GM18505 (cell line): Measurements from ENCODE around the gene NADK2.

ENCODE experiments used
- ATAC-seq: cut with Tn5 transposase; IDR thresholded peaks from one replicate; pipeline ENCODE4 v1.9.1; 2021; ENCODE audit not compliant: unreplicated experiment
- POLR2A ChIP-seq: IDR thresholded peaks from 4 replicates; pipeline ENCODE4 v1.6.1; 2011; ENCODE audit warnings: borderline replicate concordance; ENCODE audit not compliant: insufficient read depth, insufficient read length; ENCODE audit errors: extremely low read depth

The NADK2 gene

DNA sequence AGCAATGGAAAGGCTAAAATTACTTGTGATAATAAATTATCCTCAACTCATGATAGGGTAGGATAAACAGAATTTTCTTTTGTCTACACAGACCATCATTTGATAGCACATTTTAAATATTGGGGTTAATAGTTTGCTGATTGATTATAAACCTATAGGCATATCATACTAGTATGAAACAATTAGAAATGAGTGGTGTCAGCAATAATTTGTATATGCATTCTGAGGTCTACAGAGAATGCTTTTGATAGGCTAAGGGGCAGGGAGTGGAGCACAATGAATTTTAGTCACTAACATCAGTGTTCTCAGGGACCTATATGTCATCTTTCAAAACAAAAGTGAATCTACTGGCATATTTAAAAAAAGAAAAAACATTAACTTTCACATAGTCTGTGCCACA is 27.8 kb upstream of the NADK2 start:
- no peak for TF ChIP-seq POLR2A

DNA sequence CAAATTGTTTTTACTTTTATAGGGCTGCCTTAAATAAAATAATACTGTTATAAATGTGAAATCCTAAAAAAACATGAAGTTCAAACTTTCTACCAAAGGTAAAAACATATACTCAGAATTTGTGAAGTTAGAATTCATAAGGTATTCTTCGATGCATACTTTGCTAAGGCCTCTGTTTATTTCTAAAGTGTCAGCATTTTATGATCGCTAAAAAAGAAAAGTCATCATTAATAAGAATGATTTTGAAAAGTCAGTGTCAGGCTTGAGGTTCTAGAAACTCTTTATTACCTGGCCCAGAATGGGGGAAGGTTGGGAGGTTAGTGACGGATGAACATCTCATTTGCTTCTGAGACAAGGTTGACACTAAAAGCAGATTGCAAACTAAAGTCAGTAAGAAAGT is 26.2 kb upstream of the NADK2 start:
- ATAC-seq, result no peak
- no peak for TF ChIP-seq POLR2A

More for the DNA sequence above, 27.8 kb upstream of the NADK2 start:
- ATAC-seq, result no peak

DNA sequence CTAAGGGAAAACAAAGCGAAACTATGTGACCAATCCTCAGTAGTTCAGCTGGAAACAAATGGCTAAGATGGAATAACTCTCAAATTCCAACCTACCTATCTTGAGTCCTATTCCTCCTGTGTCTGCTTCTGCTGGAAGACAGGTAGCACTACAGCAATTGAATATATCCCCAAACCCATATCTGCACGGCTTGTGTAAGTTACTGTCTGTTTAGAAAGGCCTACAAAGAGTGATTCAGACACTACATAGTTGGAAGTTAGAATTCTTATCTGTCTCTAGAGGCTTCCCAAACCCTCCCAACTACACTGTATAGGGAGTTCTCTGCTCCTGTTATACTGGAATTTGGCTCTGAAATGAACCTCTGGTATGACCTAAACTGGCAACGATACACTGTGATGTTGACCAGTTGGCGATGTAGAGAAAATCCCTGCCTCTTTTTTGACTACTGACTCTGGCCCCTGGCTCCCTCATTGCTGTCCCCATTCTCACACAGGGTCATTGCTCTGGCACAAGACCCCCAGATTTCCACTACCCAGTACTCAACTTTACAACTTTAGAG is 22.6 kb upstream of the NADK2 start:
- TF ChIP-seq POLR2A, result no peak
- no peak for ATAC-seq

DNA sequence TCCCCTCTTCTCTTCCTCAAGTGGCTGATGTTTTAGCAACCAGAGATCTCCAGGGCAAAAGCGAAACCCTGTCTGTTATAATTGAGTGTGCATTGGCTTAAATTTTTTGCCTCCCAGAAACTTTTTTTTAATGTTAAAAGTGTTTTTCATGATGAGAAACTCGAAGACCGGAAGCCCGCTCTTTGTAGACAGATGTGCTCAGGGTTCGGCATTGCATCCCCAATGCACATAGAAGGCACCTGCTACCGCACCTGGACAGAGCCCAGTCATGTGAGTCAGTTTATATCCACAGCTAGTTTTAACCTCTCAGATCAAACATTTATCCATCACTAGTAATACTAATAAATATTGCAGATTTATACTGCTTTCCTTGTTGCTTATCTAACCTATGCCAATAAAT is 19.5 kb upstream of the NADK2 start:
- ATAC-seq, result no peak

DNA sequence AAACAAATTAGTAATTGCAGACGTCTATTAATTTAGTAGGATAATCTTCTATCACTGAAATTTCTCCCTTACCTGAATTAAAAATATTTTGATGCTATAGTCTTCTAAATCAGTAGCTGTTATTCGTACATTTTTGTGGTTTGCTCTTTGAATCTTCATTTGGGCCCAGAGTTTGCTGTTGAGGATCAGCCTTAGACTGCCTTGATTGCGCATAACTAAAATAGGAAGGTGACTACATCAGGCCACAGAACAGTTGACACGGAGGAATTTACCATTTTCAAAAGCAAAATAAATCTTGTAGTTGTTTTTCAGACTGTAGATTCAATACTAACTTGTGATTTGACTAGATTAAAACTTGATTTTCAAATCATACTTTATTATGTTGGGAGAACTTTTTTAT is 11.8 kb upstream of the NADK2 start:
- no peak for TF ChIP-seq POLR2A
- no peak for ATAC-seq

More for the DNA sequence above, 19.5 kb upstream of the NADK2 start:
- TF ChIP-seq POLR2A, result no peak

DNA sequence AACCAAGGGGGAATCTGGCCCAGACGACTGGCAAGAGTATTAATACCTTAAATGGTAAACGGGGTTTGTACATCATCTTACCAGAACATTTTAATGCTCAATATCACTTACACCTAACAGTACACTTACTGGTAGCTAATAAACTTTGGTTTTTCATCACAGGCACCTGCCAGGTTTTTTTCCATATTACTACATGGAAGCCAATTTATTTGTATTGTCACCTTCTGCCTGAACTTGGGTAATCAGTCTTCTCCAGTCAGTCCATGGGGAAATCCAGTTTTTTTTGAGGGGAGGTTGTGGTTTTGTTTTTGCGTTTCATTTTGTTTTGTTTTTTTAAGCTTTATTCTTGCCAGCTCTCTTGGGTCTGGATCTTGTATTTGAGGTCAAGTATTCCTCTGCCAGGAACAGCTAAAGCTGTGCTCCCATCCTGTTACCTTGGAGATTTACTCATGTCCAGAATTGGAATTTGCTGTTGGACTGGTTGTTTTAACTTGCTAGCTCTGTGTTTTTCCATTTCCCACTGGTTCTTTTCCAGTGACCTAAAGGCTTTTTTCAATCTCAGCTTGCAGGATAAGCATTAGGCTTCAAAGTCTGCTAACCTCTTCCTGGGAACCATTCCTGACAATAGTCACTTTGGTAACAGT is 11.1 kb upstream of the NADK2 start:
- TF ChIP-seq POLR2A, result no peak
- ATAC-seq, result no peak

DNA sequence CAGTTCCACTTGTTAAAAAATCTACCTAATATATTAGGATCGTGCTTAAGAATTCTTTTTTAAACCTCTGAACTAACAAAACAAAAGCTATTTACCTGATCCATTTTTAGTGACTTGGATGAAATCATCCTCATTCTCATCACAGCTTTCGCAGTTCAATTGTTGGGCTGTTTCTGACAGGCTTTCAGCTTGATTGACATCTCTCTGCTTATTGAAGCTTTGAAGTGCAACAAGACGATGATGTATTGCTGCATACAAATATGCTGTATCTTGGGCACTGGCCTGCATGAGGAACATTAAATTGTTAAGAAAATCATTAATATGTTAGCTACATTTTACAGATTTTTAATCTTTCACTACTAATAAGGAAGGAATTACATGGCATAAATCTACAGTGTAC is 9.5 kb upstream of the NADK2 start:
- ATAC-seq, result no peak

DNA sequence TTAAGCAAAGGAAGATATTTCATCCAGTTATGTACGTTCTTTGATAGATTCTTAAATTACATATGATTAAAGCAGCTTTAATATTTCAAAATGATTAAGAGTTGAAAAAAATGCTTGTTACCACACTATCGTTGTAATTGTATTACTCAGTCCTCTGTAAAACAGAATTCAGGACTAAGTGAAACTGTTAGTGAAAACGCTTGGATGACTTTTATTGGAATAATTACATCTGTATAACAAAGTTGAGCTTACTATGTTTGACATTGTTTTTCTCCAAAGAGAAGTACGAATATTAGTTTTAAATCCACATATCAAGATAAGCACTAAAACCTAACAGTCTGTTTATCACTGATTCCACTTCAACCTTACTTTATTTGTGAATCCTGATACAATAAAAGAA is 8.7 kb upstream of the NADK2 start:
- no peak for TF ChIP-seq POLR2A
- ATAC-seq, result no peak

More for the DNA sequence above, 9.5 kb upstream of the NADK2 start:
- TF ChIP-seq POLR2A, result no peak

DNA sequence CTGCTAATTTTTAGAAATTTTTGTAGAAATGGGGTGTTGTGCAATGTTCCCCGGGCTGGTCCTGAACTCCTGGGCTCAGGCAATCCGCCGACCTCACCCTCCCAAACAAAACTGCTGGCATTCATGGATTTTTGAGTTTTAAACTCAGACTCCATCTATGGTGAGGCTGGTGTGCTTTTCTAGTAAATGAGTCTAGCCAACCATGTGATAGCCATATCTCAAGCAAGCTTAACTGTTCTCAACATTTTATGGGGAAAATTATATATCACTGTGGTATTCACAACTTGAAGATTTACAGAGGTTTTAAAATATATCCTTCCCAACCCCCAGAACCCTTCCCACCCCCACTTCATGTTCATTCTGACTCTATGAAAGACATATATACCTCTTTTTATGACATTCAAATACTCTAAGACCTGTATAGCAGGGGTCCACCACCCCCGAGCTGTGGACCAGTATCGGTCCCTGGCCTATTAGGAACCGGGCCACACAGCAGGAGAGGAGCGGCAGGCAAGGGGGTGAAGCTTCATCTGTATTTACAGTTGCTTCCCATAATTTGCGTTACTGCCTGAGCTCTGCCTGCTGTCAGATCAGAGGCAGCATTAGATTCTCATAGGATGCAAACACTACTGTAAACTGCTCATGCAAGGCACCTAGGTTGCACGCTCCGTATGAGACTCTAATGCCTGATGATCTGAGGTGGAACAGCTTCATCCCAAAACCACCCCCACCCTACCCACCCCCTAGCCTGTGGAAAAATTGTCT is 4.5 kb upstream of the NADK2 start:
- no peak for TF ChIP-seq POLR2A
- no peak for ATAC-seq

DNA sequence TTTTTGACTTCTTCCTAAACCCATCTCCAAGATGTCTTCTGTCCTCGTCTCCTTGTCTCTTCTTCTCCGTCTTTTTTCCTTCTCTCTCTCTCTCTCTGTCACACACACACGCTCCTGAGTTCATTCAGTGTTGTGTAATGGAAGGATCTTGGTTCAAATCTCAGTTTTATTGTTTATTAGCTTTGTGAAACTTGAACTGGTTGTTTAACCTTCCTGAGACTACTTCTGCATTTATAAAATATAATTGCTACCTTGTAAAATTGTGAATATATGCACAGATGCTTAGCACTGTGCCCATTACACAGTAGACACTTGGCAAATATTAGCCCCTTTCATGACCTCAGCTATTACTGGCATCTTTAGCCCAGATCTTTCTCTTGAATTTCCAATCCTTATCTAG is 2.4 kb upstream of the NADK2 start:
- no peak for TF ChIP-seq POLR2A
- no peak for ATAC-seq

DNA sequence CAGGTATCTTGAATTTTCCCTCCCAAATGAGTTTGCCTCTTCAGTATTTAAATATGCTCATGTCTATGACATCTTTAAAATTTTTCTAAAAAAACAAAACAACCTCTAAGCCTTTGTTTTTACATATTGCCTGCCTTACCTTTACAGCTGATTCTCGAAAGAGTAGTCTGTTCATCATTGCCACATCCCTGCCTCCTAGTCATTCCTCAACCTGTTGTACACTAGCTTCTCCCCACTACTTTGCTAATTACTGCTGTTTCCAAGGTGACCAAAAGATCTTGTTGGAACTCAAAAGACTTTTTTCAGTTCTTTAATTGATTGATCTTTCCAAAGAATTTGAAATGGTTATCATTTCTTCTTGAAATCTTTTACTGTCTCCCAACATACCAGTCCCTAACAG is 1.9 kb upstream of the NADK2 start:
- TF ChIP-seq POLR2A, result no peak
- no peak for ATAC-seq

DNA sequence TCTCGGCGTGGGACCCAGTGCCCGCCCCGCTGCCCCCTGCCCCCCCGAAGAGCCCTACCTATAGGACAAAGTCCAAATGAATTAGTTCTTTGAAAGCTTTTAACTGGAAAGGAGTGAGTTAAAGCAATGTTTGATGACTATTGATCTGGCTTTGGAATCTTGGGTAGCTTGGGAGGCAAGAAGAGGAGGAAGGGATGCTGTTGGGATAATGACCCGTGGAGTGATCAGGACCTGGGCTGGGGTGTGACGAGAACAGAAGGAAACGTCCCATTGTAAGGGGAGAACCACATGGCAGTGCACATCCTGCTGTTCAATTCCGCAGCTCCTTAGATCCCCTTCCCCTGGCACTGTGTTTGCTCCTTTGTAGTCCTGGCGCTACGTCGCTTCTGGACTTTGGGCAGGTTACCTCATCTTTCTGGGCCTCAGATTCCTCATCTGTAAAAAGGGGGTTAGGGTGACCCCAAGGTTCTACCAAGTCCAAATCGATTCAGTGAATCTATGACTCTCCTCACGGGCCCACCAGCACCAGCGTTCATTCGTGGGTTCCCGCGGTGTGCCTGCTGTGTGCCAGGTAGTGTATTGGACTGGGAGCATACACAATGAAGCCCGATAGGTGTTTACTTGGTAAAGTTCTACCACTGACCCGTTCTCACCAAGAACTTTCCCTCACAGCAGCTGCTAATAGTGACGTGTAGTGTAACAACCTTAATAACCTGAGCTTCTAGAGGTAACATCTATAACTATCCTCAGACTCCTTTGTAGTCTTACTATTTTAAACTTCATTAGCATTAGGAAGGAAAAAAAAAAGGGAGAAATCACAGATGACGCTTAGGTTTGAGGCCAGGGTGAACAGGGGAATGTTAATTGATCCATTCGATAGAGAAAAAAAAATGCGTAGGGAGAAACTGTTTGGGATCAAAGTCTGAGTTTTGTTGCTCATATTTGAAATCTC is 1.1 kb upstream of the NADK2 start:
- ATAC-seq, result no peak
- TF ChIP-seq POLR2A, result no peak
